GM20431 (cell line): ENCODE data around the gene WDR90.

ENCODE experiments used
- in situ Hi-C: fragments of 300-500 bp; cut with MseI, MboI; formaldehyde crosslinking; loops from one replicate; pipeline ENCODE4 v1.15.0; 2020; ENCODE audit warnings: low sequenced_read_pairs; ENCODE audit not compliant: unreplicated experiment

WDR90 gene

DNA sequence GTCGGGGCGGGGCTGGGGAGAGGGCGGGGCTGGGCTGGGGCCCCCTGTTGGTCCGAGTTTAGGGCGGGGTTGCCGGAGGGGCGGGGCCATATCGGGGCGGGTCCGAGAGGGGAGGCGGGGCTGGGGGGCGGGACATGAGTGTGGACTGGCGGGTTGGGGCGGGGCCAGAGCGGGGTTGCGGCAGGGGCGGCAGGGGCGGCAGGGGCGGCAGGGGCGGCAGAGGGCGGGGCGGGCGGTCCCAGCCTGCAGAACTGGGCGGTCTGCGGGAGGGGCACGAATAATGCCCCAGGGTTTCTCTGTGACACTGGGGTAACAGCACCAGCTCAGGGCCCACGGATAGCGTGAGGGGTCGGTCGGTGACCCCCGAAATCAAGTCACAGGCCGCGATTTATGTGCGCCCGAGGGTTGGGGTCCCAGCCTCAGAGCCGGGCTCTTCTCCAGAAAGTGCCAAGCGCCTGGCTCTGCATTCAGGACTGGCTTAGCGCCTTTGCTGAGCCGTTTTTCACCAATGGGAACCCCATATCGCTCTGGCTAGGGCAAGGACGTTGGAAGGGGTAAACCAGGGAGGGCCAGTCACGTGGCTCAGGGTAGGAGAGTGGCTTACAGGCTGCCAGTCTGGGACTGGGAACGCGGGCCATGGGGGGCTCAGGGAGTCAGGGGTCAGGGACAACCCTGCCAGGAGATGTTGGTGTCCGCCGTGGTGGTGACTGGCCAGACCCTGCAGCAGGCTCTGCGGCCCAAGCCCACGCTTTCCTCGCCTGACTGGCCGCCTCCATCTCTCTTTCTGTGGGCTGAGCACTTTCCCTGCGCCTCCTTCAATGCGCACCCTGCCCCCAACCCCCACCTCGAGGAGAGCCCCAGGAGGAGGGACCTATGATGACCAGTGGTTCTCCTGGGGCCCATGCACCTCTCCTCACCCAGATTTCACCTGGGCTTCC is 11.8 kb upstream of the WDR90 start:
- in situ Hi-C loops = no loop called here

DNA sequence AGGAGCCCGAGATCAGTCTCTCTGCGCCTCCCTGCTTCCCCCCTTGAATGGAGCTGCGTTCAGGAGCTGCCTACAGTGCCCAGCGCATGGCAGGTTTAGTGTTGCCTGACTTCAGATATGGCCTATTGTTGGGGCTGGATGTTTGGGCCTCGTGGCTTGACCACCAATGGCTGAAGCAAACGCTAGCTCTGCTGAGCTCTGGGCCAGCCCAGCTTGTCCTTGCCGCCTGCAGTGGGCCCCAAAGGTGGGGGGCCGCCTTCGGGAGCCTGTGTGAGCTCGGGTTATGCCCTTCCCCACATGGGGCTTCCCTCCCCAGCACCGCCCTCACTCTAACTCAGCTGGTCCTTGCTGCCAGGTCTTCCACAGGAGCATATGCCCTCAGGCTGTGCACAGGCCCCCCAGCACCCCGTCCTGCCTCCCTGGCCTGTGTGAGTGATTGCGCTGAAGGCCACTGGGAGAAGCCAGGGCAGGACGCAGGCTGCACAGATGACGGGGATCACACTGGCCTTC is 11.1 kb upstream of the WDR90 start:
- in situ Hi-C loops = no loop called here

- in situ Hi-C loops = no loop called here
These were observed 10.3 kb upstream of the WDR90 start for GRCh38 chr16:638836-639235.

GRCh38 chr16:640614-641013 is 8.6 kb upstream of the WDR90 start:
- in situ Hi-C loops = no loop called here

- in situ Hi-C loops = no loop called here
These were observed 7.6 kb upstream of the WDR90 start, which contains the start of gene MCRIP2 for GRCh38 chr16:641326-642188. Gene MCRIP2, plus strand, starts transcription at chr16:641828. Its CDS starts 164 bp downstream, at chr16:641992.

- in situ Hi-C loops = no loop called here
These were observed 6.7 kb upstream of the WDR90 start for GRCh38 chr16:642189-643049.

- in situ Hi-C loops = no loop called here
These were observed 6.2 kb upstream of the WDR90 start for GRCh38 chr16:643050-643368.

DNA sequence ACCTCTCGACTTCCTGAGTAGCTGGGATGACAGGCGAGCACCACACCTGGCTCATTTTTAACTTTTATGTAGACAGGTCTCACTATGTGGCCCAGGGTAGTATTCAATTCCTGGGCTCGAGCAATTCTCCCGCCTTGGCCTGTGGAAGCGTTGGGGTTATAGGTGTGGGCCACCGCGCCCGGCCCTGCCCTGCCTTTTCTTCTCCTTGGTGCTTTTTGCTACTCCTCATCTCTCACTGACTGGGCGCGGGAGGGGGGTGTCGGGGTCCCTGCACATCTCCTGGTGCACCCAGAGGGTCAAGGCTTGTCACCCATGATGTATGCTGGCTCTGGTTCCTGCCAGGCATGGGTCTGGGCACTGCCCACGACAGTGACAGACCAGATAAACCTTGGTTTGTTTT is 4.6 kb upstream of the WDR90 start:
- in situ Hi-C loops = no loop called here

GRCh38 chr16:645852-646678 is 3.1 kb upstream of the WDR90 start:
- in situ Hi-C loops = no loop called here

GRCh38 chr16:646679-647172 is 2.4 kb upstream of the WDR90 start:
- in situ Hi-C loops = no loop called here

GRCh38 chr16:647173-647902 is 1.8 kb upstream of the WDR90 start:
- in situ Hi-C loops = no loop called here

- in situ Hi-C loops = no loop called here
These were observed 939 bp upstream of the WDR90 start for GRCh38 chr16:648071-648780.

- in situ Hi-C loops = no loop called here
These were observed 466 bp downstream of the WDR90 start for GRCh38 chr16:649631-650030.

- in situ Hi-C loops = no loop called here
These were observed 2.7 kb downstream of the WDR90 start for GRCh38 chr16:651844-652243.

- in situ Hi-C loops = no loop called here
These were observed 3.5 kb downstream of the WDR90 start for GRCh38 chr16:652454-653305.

GRCh38 chr16:654034-654433 is 4.9 kb downstream of the WDR90 start:
- in situ Hi-C loops = no loop called here

GRCh38 chr16:657487-657886 is 8.3 kb downstream of the WDR90 start:
- in situ Hi-C loops = no loop called here
